Loucy (cell line): Measurements from ENCODE around the gene TOX3.

Source experiments
- EZH2phosphoT487 ChIP-seq: fragments of 200-600 bp; IDR thresholded peaks from 2 replicates; pipeline ENCODE4 v1.6.1; 2018; ENCODE audit warnings: antibody characterized with exemption, mild to moderate bottlenecking, moderate library complexity, borderline replicate concordance
- TF ChIP-seq, protein P1 (sequence below): fragments of 200-600 bp; sonication (generic); conservative IDR thresholded peaks from 2 replicates; pipeline ENCODE4 v1.5.1; 2014; ENCODE audit warnings: mild to moderate bottlenecking, antibody characterized with exemption, low read length

- TF ChIP-seq, protein P1, sequence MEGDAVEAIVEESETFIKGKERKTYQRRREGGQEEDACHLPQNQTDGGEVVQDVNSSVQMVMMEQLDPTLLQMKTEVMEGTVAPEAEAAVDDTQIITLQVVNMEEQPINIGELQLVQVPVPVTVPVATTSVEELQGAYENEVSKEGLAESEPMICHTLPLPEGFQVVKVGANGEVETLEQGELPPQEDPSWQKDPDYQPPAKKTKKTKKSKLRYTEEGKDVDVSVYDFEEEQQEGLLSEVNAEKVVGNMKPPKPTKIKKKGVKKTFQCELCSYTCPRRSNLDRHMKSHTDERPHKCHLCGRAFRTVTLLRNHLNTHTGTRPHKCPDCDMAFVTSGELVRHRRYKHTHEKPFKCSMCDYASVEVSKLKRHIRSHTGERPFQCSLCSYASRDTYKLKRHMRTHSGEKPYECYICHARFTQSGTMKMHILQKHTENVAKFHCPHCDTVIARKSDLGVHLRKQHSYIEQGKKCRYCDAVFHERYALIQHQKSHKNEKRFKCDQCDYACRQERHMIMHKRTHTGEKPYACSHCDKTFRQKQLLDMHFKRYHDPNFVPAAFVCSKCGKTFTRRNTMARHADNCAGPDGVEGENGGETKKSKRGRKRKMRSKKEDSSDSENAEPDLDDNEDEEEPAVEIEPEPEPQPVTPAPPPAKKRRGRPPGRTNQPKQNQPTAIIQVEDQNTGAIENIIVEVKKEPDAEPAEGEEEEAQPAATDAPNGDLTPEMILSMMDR, result no peak
- no peak for TF ChIP-seq EZH2phosphoT487
Measured at GRCh38 chr16:52521570-52521969, 25.4 kb downstream of the TOX3 start.
